Panc1 (cell line): ENCODE data around the gene IQSEC1. TPM values are rescaled to one million over a fixed set of nuclear protein-coding genes. Genes with fewer than 3 reads are reported as not detected.

Experiments used
- ATAC-seq: fragments of 200-7000 bp; cut with Tn5 transposase; 2 replicates; pipeline ENCODE4 v1.9.1; 2020; ENCODE audit warnings: mild to moderate bottlenecking, moderate library complexity
- BruUV-seq: library from RNA; stranded (reverse); fragments of 400-500 nt; replicated peaks from 2 replicates; lab custom pipeline; 2021; lab: Mats Ljungman, UMichigan
- CTCF ChIA-PET: fragments of 300-600 bp; sonication (Branson Sonifier 250); formaldehyde crosslinking; loops from one replicate; lab custom pipeline; 2022; ENCODE audit warnings: antibody characterized with exemption; lab: Charles Lee
- POLR2A ChIA-PET: fragments of 300-600 bp; sonication (Branson Sonifier 250); formaldehyde crosslinking; loops from one replicate; lab custom pipeline; 2022; ENCODE audit warnings: antibody characterized with exemption; lab: Charles Lee
- DNase-seq: peaks from one replicate; pipeline ENCODE4 v3.0.0-alpha.2; 2010; ENCODE audit warnings: low read depth, low spot score
- H3K27ac ChIP-seq: 2 replicates; pipeline ENCODE4 v1.5.1; 2011; ENCODE audit warnings: mild to moderate bottlenecking, low read length, inconsistent platforms
- H3K27me3 ChIP-seq: fragments of 200-500 bp; sonication (Bioruptor generic); 2 replicates; pipeline ENCODE4 v1.6.0; 2014; ENCODE audit warnings: low read length, inconsistent platforms; ENCODE audit not compliant: control insufficient read depth, insufficient read depth
- H3K36me3 ChIP-seq: fragments of 200-500 bp; sonication (Bioruptor generic); 2 replicates; pipeline ENCODE4 v1.5.1; 2014; ENCODE audit warnings: inconsistent platforms, mild to moderate bottlenecking, low read length, moderate library complexity; ENCODE audit not compliant: control insufficient read depth, insufficient read depth
- H3K4me1 ChIP-seq: 2 replicates; pipeline ENCODE4 v1.5.1; 2011; ENCODE audit warnings: inconsistent platforms, mild to moderate bottlenecking, low read length, moderate library complexity; ENCODE audit not compliant: control insufficient read depth, insufficient read depth
- H3K4me3 ChIP-seq, 2 experiments: 2 replicates each; pipeline ENCODE4 v1.5.1; 2011 to 2012; ENCODE audit warnings: low read depth in 2 of 2, low read length in 2 of 2, mild to moderate bottlenecking in 2 of 2, inconsistent platforms in 1 of 2, moderate library complexity in 1 of 2
- H3K9me3 ChIP-seq: fragments of 200-500 bp; sonication (Bioruptor generic); 2 replicates; pipeline ENCODE4 v1.5.1; 2014; ENCODE audit warnings: low read depth, mild to moderate bottlenecking, inconsistent platforms, low read length, moderate library complexity; ENCODE audit not compliant: control insufficient read depth, insufficient read depth
- CTCF ChIP-seq: fragments of 450-650 bp; IDR thresholded peaks from 2 replicates; pipeline ENCODE4 v1.5.1; 2017; ENCODE audit warnings: mild to moderate bottlenecking
- POLR2AphosphoS5 ChIP-seq: IDR thresholded peaks from 2 replicates; pipeline ENCODE4 v1.6.1; 2012; ENCODE audit warnings: mild to moderate bottlenecking, low read depth, low read length, moderate library complexity
- REST ChIP-seq, 2 experiments: IDR thresholded peaks; 2 replicates each; pipeline ENCODE4 v1.6.1; 2011 to 2012; ENCODE audit warnings: low read depth in 2 of 2, control low read depth in 1 of 2, low read length in 1 of 2, mild to moderate bottlenecking in 1 of 2, moderate library complexity in 1 of 2; ENCODE audit not compliant: insufficient read depth in 1 of 2
- SIN3A ChIP-seq: IDR thresholded peaks from 2 replicates; pipeline ENCODE4 v1.6.1; 2012; ENCODE audit warnings: low read depth, mild to moderate bottlenecking, low read length, moderate library complexity, borderline replicate concordance; ENCODE audit not compliant: insufficient read depth
- TCF7L2 ChIP-seq: IDR thresholded peaks from 2 replicates; pipeline ENCODE4 v1.6.1; 2011; ENCODE audit warnings: mild to moderate bottlenecking, low read depth, low read length, inconsistent platforms
- in situ Hi-C: cut with HindIII; loops from 2 replicates; pipeline ENCODE4 v1.10.0; 2016; ENCODE audit warnings: low sequenced_read_pairs, low pct_unique_long_range_greater_than_20kb
- intact Hi-C: fragments of 100-400 bp; cut with micrococcal nuclease; formaldehyde crosslinking; loops from one replicate; pipeline ENCODE4 v1.10.0; 2022; ENCODE audit not compliant: unreplicated experiment
- total RNA-seq: library from RNA; stranded (reverse); gene quantifications from one replicate; pipeline ENCODE4 v1.2.1, GENCODE V29; 2021; ENCODE audit not compliant: unreplicated experiment

The IQSEC1 gene
- total RNA-seq, 1 experiment from 2014 or later: 28.4 TPM

GRCh38 chr3:12890610-12891390, 182.4 kb downstream of the IQSEC1 start:
- intact Hi-C loops (no loop called here), in situ Hi-C loops (no loop called here)
- Histone ChIP-seq H3K4me1 (no peaks in the 10 kb centered on the region), H3K27me3 (no peaks in the 10 kb centered on the region; the same call in 1 of the 2 replicates), H3K4me3 (no peak overlapping the region), H3K36me3 (no peaks in the 10 kb centered on the region), H3K27ac (no peak overlapping the region), H3K9me3 (no peaks in the 10 kb centered on the region)
- POLR2A ChIA-PET: no interaction called here
- no peak for ATAC-seq
- no peak for TF ChIP-seq SIN3A
- peak; percentile 7; the same call in 1 of the 2 replicates for TF ChIP-seq CTCF
- no peak for TF ChIP-seq REST (IDR thresholded peaks at IDR 0.05; ENCODE audit: insufficient read depth in 1 of 2, low read depth in 2 of 2, low read length in 1 of 2)
- CTCF ChIA-PET: interaction anchor here (0.5 to 0.8 kb wide), 2 partner anchors 110 to 335 kb away, joined by 4 to 10 read pairs; no protein-coding TSS in a partner anchor
- no peak for DNase-seq
- no TSS peak for BruUV-seq

- CTCF ChIA-PET: no interaction called here
- DNase-seq (no peak), ATAC-seq (no peak)
- H3K9me3 ChIP-seq: no peaks in the 10 kb centered on the region
- no peak overlapping the region for H3K27ac ChIP-seq
- BruUV-seq: no TSS peak
- POLR2A ChIA-PET: no interaction called here
- in situ Hi-C loops (no loop called here), intact Hi-C loops (no loop called here)
- no peak overlapping the region for H3K4me3 ChIP-seq
- no peaks in the 10 kb centered on the region for H3K4me1 ChIP-seq
- TF ChIP-seq REST (IDR thresholded peaks at IDR 0.05; ENCODE audit: insufficient read depth in 1 of 2, low read depth in 2 of 2, low read length in 1 of 2): no peak
- no peak for TF ChIP-seq SIN3A
- TF ChIP-seq CTCF: no peak
- TF ChIP-seq TCF7L2: no peak
- no peak for TF ChIP-seq POLR2AphosphoS5
- no peaks in the 10 kb centered on the region; the same call in 1 of the 2 replicates for H3K27me3 ChIP-seq
- H3K36me3 ChIP-seq: no peaks in the 10 kb centered on the region
Observed at GRCh38 chr3:12886736-12887135, 186.5 kb downstream of the IQSEC1 start.
